ENCODE data around the gene DNAJC15.

DNA sequence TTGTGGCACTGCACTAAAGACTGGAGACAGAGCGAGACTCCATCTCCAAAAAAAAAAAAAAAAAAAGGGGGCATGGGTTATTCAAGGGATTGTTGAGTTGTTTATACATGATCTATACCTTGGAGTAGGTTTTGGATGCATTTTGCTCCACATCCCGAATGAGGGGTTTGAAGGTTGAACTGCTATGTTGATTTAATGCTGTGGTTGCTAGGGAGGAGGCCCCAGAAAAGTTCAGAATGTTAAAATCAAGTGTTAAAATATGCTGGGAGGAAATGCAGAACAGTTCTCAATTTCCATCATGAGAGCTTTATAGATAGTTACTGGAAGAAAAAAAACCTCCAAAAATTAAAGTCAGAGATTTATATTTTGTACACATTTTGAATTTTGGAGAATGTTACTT lies 116.5 kb downstream of the DNAJC15 start:
- TF ChIP-seq CTCF (conservative IDR thresholded peaks at IDR 0.05 in 1 of 2, IDR thresholded peaks at IDR 0.05 in 1 of 2; ENCODE audit: low read depth in 1 of 2, low read length in 2 of 2) (no peak), EZH2 (IDR thresholded peaks at IDR 0.05; ENCODE audit: low read length, missing control alignments) (no peak)

All from fibroblast of lung (primary cell).